ENCODE measurements around the gene CMIP.

DNA sequence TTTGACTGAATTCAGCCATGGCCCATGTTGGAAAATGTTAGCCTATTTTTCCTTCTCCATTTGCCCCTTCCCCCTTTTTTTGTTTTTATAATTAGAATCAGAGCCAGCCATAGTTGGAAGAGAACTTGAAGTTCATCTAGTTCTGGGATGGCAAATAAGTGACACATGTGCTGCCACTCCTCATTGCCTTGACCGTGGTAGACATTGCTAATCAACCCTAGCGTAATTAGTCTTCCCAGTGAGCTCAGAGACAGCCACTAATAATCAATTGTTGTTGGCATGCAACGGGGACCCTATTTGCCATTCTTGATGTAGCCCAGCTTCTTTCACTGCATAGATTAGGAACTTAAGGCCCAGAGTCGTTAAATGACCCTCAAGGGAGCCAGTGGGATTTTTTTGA, 16.6 kb downstream of the CMIP start:
- TF ChIP-seq CTCF (IDR thresholded peaks at IDR 0.05) (no peak), POLR2A (IDR thresholded peaks at IDR 0.05) (no peak)

Data from thyroid gland (tissue), 4 donors.